DMS153 treated with DMSO at 0.1 percent for 48 hours (cell line): ENCODE data around the gene ECE1.

ENCODE experiments used
- DNase-seq: peaks from one replicate; lab custom pipeline; 2025; ENCODE audit not compliant: unreplicated experiment; lab: John Stamatoyannopoulos, UW

ECE1 gene

DNA sequence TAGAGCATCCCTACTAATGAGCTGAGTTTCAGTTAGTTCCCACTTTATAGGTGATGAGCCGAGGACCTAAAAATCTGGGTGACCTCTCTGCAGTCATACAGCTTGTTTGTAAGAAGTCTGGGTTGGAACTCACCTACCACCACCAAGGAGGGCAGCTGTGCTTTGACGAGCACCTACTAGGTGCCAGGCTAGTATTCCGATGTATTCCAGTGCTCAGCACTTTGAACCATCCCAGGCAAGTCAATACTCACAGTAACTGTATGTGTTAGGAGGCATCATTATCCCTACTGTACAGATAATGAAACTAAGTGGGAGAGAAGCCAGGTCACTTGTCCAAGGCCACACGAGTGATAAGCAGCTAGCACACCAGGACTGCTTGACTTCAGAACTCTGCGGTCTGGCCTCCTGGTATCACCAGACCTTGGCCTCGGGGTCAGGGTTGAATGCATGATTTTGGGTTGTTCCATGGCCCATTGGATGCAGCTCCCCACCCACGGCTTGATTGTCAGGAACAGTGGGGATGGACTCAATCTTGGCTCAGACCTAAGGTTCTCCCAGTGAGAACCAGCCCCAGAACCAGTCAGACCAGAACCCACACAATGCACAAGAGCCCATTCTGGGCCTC is 20.7 kb downstream of the ECE1 start:
- no peak for DNase-seq

DNA sequence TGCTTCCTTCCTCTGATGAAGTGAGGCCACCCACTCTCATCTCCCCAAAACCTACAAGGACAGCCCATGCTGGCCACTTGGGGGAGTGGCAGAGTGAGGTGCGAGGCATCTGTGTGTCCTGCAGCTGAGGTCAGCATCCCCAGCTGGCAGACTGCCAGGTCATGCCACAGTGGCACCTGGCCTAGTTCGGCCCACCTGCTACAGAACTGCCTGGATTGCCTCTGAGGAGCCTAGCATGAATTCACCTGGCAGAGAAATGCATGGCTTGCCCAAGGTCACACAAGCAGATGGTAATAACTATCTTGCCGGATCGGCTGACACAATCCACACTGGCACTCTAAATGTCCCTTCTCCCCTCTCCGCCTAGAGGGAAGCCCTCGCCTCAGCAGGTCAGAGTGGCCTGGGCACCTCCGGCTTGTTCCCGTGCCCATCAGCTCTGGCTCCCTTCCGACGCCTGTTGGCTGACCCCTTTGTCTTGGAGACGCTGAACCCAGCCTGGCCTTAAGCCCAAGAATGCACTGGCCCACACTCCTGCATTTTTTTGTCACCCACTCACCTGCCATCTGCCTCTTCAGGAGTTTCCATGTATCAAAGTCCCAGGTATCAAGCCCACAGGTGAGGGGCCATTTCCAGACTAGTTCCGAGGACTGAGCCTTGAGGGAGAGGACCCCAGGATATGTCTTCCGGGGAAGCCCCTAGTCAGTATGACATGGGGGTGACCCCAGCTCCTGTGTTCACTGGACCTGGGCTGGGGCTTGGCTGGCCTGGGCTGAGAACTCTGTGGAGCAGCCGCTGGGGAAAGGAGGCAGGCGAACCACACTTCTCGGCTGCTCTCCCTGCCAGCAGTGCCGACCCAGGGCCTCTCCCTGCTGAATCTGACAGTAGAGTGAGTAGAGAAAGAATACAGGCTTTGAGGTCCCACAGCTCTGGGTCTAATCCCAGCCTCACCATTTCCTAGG is 21.7 kb downstream of the ECE1 start:
- DNase-seq, result peak; percentile 61

DNA sequence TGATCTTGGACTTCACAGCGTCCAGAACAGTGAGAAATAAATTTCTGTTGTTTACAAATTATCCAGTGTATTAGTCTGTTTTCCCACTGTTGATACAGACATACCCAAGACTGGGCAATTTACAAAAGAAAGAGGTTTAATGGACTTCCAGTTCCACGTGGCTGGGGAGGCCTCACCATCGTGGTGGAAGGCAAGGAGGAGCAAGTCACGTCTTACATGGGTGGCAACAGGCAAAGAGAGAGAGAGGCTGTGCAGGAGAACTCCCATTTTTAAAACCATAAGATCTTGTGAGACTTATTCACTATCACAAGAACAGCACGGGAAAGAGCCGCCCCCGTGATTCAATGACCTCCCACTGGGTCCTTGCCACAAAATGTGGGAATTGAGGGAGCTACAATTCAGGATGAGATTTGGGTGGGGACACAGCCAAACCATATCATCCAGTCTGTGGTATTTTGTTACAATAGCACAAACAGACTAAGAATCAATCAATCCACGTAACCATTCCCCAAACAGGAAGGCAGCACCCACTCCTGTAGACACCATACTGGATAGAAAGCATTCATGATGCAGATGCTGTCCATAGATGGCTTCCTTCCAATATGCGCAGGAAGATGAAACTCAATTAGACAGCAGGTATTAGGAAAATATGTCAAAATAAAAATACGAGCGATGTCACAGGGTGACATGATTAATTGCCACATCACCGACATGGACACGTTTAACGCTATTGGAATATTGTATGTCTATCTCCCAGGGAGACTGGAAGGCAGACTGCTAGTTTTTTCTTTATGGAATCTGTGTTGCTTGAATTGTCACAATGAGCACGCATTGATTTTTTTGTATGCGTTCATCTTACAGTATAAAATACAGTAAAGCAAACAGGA is 22.8 kb downstream of the ECE1 start:
- no peak for DNase-seq

DNA sequence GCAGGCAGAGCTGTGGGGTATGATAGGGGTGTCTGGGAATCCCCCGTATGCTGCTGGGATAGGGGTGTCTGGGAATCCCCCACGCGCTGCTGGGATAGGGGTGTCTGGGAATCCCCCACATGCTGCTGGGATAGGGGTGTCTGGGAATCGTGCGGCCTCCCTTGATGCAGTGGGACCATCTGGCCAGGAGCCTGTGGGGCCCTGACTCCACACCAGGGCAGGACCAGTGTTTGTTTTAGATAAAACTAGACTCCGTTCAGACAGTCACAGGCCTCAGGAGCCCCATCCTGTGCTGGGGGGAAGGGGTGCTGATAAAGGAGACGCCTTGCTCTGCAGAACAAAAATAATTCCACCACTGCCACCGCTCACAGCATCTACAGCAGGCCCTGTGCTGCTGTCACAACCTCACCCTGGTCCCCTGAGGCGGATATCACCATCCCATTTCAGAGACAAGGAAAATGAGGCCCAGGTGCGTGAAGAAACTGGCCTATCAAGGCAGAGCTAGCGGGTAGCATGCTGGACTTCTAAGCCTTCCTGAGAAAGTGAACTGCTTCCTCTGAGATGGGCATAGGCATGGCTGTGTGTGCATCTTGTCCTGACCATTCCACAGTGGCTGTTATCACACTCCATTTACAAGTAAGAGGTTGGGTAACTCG is 24.0 kb downstream of the ECE1 start:
- no peak for DNase-seq

DNA sequence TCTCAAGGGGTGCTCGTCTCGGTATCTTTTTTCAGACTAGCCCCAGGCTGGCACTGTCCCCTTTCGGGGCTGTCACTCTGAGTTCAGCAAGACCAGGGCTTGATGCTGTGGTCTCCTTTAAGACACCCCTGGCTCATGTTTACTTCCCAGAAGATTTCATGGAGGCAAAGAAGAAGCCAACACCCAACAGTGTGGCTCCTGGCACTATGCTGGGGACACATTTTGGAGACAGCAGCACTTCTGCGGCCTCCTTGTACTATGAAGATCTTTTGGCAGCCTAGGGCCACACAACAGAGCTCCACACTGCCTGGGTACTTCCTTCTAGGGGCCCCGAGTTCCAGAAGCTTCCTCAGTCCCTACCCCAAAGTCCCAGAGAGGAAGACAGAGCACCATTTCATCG is 24.6 kb downstream of the ECE1 start:
- DNase-seq, result no peak

DNA sequence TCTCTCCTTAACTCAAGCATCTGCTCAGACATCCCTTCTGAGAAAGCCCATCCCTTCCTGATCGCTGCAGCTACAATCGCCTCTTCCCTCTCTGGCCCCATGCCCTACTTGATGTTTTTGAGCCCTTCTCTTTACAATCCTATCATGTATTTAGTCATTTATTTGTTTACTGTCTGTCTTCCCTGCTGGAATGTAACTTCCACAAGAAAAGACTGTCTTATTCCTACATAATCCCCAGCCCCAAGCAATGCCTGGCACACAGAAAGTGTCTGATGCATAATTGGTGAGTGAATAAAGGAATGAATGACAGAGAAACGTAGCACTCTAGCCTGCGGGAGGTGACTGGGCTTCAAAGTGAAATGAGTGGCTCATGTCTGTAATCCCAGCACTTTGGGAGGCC is 25.4 kb downstream of the ECE1 start:
- no peak for DNase-seq

DNA sequence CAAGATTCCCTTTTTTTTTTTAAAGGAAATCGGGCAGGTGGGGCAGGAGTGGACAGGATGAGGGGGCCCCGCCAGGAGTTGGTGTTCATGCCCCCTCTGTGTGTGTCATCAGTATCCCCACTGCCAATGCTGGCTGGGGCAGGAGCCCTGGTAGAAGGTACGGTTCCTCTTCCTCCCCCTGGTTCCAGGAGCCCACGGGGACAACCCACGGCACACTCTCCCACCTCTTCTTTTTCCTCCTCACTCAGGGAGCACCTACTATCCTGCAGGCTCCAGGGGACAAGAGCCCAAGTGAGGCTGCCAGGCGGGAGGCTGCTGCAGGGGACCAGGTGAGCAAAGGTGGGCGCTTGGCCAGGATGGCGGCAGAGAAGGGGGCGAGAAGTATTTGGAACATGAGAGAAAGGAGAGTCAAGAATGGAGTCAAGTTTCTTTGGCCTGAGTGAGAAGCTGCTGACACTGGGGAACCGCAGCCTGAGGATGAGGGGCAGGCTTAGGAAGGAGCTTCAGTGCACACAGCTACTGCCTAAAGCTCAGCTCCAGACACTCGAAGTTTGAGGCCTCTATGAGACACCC is 26.5 kb downstream of the ECE1 start:
- no peak for DNase-seq

DNA sequence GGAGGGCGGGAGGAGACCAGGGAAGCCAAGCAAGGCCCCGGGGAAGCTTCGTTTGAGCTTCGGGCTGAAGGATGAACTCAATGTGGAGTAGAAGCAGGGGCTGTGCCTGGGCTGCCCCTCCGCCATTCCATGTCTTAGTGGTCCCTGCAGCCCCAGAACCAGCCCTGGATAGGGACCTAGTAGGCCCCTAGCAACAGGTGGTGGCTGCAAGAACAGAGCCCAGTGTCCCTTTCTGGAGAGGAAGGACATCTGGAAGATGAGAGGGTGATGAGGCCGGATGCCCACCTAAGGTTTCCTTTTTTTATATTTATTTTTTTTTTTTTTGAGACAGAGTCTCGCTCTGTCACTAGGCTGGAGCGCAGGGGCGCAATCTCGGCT is 27.2 kb downstream of the ECE1 start:
- no peak for DNase-seq

DNA sequence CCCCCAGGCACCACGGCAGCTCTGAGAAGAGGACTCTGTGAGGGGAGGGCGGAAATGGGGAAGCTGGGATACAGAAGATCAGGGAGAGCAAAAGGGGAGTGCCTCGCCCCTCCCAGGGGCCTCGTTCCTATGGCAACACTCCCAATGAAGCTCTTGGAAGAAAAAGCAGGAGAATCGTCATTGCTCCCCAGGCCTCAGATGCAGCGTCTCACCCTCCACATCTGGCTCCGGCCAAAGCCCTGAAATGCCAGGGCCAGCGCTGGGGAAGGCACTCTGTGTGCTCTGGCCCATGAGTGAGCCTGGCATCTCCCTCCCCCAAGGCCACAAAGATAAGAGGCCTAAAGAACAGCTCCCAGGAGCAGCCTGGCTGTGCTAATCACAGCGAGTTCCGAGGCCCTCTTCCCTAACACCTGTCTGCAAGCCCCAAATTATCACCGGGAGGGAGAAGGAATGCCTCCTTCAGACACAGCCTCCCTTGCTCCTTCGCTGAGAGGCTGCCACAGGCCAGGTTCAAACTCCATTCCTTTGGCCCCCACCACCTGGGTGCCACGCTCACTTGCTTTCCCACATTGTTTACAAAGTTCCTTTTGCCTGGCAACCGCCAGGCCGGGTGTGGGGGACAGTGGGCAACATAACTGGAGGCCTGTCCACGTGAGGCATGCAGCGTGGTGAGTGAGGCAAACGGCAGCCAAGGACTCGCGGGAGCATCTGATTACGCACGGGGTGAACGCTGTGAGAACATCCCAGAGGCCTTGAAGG is 27.8 kb downstream of the ECE1 start:
- DNase-seq, result no peak

DNA sequence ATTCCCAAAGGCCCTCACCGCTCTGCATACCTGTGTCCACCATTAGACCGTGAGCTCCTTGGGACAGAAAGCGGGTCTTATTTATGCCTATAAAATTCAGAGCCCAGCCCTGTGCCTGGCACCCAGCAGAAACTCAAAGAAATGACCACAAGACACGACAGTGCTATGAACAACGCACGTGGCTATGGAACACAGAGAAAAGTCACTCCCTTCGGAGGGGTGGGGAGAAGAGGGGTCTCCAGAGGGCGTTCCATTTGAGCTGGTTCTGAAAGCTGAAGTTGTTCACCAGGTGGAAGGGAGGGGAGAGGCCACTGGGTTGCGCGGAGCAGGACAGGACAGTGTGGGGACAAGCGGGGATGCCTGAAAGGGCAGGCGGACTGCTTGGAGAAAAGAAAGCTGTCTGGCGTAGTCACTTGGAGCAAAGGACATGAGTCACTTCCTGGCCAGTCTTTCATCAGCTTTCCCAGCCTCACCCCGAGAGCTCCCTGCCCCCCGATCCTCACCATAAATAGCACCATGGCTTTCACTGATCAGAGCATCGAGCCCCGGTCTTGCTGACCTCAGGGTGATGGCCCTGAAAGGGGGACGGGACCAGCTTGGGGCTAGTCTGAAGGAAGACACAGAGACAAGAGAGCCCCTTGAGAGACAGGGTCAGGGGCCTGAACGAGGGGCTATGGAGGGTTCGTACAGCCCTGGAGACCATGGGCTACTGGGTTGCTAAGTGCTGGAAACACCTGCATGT is 28.5 kb downstream of the ECE1 start:
- no peak for DNase-seq

DNA sequence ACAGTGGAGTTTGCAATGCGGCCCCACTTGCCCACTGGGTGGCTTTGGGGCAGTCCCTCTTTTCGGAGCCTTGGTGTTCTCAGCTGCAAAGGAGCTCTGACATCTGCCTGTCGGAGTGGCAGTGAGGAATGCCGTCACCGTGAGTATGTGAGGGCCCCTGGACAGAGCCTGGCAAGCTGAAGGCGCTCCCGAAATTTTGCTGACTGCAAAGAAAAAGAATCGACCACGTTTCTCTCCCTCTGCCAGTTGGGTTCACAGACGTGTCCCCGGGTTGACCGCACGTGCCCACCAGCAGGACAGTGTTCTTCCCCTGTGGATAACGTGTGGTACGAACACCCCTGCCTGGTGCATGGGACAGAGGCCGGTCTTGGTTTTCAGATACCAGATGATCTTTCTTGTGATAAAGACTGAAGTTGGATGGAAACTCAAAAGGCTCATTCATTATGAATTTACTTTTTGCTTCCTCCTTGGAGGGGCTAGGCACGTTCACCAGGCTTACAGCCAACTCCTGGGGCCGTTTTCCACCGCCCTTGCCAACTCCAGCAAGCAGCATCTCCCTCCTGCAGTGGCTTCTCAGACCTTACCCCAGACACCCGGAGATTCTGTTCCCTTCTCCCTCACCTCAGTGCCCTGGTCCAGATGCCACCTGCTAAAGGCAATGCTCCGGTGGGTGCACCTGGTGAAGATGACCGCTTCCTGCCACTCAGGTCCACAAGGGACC is 29.7 kb downstream of the ECE1 start:
- no peak for DNase-seq

DNA sequence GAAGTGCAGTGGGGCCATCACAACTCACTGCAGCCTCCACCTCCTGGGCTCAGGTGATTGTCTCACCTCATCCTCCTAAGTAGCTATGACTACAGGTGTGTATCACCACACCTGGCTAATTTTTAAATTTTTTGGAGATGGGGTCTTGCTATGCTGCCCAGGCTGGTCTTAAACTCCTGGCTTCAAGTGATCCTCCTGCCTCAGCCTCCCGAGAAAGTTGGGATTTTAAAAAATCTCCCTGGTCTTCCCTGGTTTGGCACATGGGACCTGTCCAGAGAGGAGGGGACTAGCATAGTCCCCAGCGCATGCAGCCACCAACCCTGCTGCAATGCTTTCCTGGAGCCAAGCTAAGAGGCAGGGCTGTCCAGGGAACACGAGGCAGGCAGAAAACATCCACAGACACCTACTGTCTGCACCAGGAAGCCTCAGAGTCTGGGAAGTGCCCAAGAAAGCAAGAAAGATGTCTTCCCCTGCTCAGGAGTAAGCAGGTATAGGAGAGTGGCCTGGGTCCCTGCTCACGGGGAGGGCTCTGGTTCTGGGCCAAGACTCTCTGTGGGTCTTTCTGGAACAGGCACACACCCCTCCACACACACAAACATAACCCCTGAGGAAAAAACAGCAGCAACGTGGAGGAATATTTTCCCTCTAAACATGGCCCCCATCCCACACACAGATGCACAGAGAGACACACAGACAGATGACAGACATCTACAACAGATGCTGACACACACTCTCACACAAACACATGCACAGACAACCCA is 30.8 kb downstream of the ECE1 start:
- DNase-seq, result no peak

DNA sequence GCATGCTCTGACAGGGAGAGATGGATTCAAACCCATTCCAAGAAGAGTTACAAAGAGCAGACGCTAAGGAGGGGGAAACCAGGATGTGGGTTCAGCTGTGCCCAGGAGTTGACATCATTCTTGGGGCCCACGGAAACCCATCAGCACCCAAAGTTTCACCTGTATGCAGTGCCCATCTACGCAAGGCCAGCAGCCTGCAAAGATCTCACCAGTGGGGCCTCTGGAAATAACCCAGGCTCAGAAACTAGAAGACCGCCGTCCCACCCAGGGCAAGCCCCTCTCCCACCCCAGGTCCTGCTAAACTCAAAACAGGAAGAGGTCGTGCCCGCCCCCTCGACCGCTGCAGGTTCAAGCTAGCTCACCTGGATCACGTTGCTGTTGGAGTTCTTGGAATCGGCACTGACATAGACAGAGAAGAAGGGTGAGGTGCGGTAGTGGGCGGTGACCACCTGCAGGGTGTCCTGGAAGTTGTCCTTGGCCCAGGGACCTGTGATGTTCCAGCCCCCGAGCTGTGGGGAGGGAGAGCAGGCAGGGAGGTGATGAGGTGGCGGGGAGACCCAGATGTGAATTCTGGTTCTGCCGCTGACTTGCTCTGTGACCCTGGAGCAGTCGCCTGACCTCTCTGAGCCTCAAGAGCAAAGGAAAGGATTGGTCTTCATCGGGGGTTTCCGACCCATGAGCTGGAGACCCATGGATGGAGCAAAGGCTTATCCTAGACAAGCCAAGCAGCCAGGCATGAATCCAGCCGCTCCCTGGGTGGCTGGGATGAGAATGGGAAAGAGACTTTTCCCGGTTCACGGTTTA is 31.7 kb downstream of the ECE1 start:
- no peak for DNase-seq

DNA sequence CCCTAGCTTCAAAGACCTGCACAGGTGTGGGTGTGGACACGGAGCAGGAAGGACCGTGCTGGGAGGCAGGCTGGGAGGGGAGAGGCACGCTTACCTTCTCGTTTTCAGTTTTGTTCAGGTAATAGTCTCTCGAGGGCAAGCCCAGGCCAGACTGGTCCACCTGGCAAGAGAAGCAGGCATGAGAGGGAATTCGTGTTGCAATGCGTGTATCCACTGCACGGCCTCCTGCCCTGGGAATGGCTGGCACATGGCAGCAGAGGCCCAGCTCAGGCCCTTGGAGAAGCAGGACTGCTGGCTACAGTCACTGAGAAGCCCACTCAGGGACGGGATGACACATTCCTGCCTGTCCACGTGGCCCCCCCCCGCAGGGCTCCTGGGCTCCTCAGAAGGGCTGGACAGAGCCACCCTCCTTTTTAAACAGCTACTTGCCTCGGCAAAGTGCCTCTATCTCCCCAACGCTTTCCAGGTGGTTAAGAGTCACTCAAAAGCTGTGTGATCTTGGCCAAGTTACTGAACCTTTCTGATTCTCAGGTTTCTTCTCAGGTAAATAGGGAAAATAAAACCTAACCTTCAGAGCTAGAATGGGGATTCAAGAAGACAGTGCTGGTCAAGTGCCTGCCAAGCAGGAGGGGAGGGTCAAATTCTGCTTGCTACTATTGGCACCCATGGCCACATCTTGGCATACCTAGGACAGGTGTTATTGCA is 32.7 kb downstream of the ECE1 start:
- DNase-seq, result no peak

DNA sequence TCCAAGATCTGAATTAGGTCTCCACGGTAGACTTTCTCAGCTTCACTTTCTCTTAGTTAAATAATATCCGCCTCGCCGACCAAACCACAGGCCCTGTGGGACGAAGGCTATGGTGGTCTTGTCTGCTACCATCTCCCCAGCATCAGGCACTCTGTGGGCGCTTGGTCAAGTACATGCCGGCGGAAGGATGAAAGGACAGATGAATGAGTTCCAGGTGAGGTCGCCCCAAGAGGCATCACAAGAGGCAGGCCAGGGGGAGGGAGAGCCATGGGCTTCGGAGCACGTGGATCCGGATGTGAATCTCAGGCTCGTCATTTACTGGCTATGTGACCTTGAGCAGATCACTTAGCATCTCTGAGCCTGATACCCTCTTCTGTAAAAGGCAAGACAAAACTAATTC is 33.5 kb downstream of the ECE1 start:
- DNase-seq, result no peak

DNA sequence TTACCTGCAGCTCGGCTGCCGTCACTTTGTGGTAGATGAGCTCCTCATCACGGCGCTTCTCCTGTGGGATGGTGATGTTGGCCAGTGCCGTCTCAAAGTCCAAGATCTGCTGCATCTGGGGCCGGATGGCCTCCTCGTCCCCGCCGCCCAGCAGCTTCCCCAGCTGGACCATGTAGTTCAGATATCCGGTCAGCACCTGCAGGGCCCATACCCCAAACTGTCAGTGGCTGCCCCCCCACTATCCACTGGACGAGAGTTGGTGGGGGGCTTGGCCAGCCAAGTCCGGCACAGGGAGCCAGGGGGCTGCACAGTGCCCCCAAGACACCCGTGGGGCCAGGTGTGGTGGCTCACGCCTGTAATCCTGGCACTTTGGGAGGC is 34.3 kb downstream of the ECE1 start:
- DNase-seq, result no peak
